Activated naive CD4-positive, alpha-beta T cell treated with anti-CD3 and anti-CD28 coated beads for 36 hours (primary cell): ENCODE data around the gene CTNNB1. TPM values are rescaled to one million over a fixed set of nuclear protein-coding genes. Genes with fewer than 3 reads are reported as not detected.
"Not testable (repeated sequence)": the region's sequence is repeated elsewhere in the genome, so short reads cannot be mapped to it uniquely, and the experiment has no call there.

Experiments
- CTCF ChIA-PET: fragments of 350-600 bp; sonication (Branson Sonifier 250); formaldehyde crosslinking; loops from one replicate; lab custom pipeline; 2021; ENCODE audit warnings: antibody characterized with exemption; lab: Charles Lee
- DNase-seq: peaks from one replicate; pipeline ENCODE4 v3.0.0-alpha.2; 2020
- H3K27ac Mint-ChIP-seq: one replicate; pipeline ENCODE4 v1.8.0; 2021; ENCODE audit warnings: mild to moderate bottlenecking, mixed read lengths
- H3K27me3 Mint-ChIP-seq: one replicate; pipeline ENCODE4 v1.8.0; 2021; ENCODE audit warnings: low read depth, mixed read lengths
- H3K36me3 Mint-ChIP-seq: one replicate; pipeline ENCODE4 v1.8.0; 2021; ENCODE audit warnings: low read depth, mixed read lengths
- H3K4me1 Mint-ChIP-seq: one replicate; pipeline ENCODE4 v1.8.0; 2021; ENCODE audit warnings: low read depth, mixed read lengths
- H3K4me3 Mint-ChIP-seq: one replicate; pipeline ENCODE4 v1.8.0; 2021; ENCODE audit warnings: mild to moderate bottlenecking, moderate library complexity, mixed read lengths
- H3K9me3 Mint-ChIP-seq: one replicate; pipeline ENCODE4 v1.8.0; 2021; ENCODE audit warnings: mixed read lengths
- intact Hi-C: fragments of 100-400 bp; cut with micrococcal nuclease; formaldehyde crosslinking; loops from one replicate; pipeline ENCODE4 v1.15.1; 2023
- total RNA-seq, 2 experiments: library from RNA; stranded (reverse); gene quantifications; one replicate each; pipeline ENCODE4 v1.2.3, GENCODE V29; 2021

The CTNNB1 gene
- total RNA-seq, 2 experiments from 2014 or later: 106 to 115 TPM

DNA sequence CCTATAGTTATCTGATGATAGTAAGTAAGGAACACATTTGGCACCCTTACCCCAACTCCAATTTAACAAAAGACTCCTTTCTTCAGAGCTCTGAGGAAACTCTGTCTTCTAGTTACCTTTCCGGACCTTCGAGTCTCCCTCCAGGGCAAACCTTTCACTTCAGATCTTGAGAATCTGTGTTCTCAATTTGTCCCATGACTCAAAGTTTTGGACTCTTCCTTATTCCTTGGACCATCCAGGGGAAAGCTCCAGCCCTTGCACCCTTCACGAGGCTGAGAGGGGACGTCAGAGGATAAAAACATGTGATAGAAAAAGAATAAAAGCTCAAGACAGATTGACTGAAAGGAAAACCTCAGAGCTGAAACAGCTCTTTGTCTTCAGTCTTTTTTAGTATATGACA is 76.9 kb downstream of the CTNNB1 start:
- Mint-ChIP-seq H3K4me1 (no peaks in the 10 kb centered on the region), H3K4me3 (no peak overlapping the region), H3K27ac (no peak overlapping the region), H3K9me3 (peaks cover 13% of the 10 kb centered on the region), H3K36me3 (peaks cover 12% of the 10 kb centered on the region), H3K27me3 (no peaks in the 10 kb centered on the region)
- CTCF ChIA-PET: interaction anchor here (0.6 kb wide), 2 partner anchors 77 to 692 kb away, joined by 3 to 4 read pairs; partner anchors contain the start of gene CTNNB1
- intact Hi-C loops: no loop called here
- no peak for DNase-seq

DNA sequence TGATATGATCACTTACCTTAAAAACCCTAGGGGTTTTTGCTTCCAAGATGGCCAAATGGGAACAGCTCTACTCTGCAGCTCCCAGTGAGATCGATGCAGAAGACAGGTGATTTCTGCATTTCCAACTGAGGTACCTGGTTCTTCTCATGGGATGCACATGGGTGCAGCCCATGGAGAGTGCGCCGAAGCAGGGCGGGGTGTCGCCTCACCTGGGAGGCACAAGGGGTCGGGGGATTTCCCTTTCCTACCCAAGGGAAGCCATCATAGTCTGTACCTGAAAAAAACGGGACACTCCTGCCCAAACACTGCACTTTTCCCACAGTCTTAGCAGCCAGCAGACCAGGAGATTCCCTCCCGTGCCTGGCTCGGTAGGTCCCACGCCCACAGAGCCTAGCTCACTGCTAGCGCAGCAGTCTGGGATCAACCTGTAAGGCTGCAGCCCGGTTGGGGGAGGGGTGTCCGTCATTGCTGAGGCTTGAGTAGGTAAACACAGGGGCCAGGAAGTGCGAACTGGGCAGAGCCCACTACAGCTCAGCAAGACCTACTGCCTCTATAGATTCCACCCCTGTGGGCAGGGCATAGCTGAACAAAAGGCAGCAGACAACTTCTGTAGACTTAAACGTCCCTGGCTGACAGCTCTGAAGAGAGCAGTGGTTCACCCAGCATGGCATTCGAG is 78.6 kb downstream of the CTNNB1 start:
- intact Hi-C loops: no loop called here
- H3K9me3 Mint-ChIP-seq: peaks cover 8% of the 10 kb centered on the region
- H3K4me3 Mint-ChIP-seq: no peak overlapping the region
- no peaks in the 10 kb centered on the region for H3K27me3 Mint-ChIP-seq
- no peak for DNase-seq
- H3K27ac Mint-ChIP-seq: no peak overlapping the region
- CTCF ChIA-PET: interaction anchor here (0.6 kb wide), 1 partner anchor 75 kb away, joined by 3 read pairs; no protein-coding TSS in a partner anchor
- H3K36me3 Mint-ChIP-seq: peaks cover 10% of the 10 kb centered on the region
- H3K4me1 Mint-ChIP-seq: no peaks in the 10 kb centered on the region

DNA sequence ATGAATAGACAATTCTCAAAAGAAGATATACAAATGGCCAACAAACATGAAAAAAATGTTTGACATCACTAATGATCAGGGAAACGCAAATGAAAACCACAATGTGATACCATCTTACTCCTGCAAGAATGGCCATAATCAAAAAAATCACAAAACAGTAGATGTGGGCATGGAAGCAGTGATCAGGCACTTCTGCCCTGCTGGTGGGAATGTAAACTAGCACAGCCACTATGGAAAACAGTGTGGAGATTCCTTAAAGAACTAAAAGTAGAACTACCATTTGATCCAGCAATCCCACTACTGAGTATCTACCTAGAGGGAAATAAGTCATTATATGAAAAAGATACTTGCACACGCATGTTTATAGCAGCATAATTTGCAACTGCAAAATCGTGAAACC is 85.6 kb downstream of the CTNNB1 start:
- H3K4me1 Mint-ChIP-seq, H3K36me3 Mint-ChIP-seq, CTCF ChIA-PET, H3K27me3 Mint-ChIP-seq, DNase-seq, H3K4me3 Mint-ChIP-seq, H3K27ac Mint-ChIP-seq, intact Hi-C loops: not testable (repeated sequence)
- peaks cover 11% of the 10 kb centered on the region for H3K9me3 Mint-ChIP-seq

DNA sequence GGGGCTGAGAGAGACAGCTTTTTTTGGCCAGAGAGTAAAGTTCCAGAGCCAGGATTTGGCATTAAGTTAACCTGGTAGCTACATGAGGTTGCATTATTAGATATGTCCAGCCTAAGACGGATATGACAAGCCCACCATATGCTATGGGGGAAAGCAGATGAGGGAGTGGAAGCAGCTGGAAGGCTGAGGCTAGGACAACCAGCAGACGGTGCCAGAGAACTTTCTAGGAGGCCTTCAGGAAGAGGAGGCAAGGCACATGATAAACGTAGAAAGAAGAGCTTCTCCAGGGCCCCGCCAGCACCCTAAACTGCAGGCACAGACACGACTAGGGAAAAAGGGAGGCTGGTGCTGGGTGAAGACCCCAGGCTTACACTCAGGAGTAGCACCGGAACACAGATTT is 87.0 kb downstream of the CTNNB1 start:
- H3K4me3 Mint-ChIP-seq: no peak overlapping the region
- H3K27ac Mint-ChIP-seq: no peak overlapping the region
- H3K36me3 Mint-ChIP-seq: peaks cover 2% of the 10 kb centered on the region
- peaks cover 4% of the 10 kb centered on the region for H3K4me1 Mint-ChIP-seq
- no peak for DNase-seq
- CTCF ChIA-PET: no interaction called here
- no peaks in the 10 kb centered on the region for H3K27me3 Mint-ChIP-seq
- intact Hi-C loops: no loop called here
- H3K9me3 Mint-ChIP-seq: peaks cover 11% of the 10 kb centered on the region

DNA sequence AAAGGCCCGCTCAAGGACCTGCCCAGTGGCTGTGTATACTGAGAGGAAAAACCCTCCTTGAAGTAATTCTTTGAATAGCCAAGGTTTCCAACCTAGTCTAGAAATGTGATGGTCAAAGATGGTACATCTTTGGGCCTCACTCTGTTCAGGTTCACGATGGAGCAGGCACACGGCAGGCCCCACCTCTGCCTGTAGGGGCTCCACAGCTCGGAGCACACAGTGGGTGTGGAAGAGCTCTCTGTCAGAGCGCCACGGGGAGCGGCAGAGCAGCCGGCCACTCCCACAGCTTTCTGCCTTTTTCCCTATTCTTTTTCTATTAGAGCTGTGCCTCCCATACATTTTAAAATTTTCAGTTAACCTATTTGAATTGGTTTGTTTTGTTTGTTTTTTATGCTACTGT is 89.5 kb downstream of the CTNNB1 start:
- no peak for DNase-seq
- H3K36me3 Mint-ChIP-seq: no peaks in the 10 kb centered on the region
- CTCF ChIA-PET: no interaction called here
- H3K4me3 Mint-ChIP-seq: no peak overlapping the region
- no peaks in the 10 kb centered on the region for H3K27me3 Mint-ChIP-seq
- peaks cover 9% of the 10 kb centered on the region for H3K9me3 Mint-ChIP-seq
- peaks cover 4% of the 10 kb centered on the region for H3K4me1 Mint-ChIP-seq
- H3K27ac Mint-ChIP-seq: no peak overlapping the region
- intact Hi-C loops: no loop called here
